CD4-positive, alpha-beta T cell (primary cell): ENCODE data around the gene SNX13. TPM values are rescaled to one million over a fixed set of nuclear protein-coding genes. Genes with fewer than 3 reads are reported as not detected.

Experiments
- ATAC-seq: fragments of 200-7000 bp; cut with Tn5 transposase; one replicate; pipeline ENCODE4 v1.10.0; 2022; ENCODE audit warnings: mild to moderate bottlenecking; ENCODE audit not compliant: poor library complexity
- CTCF ChIA-PET: fragments of 350-600 bp; sonication (Branson Sonifier 250); formaldehyde crosslinking; loops from one replicate; lab custom pipeline; 2021; ENCODE audit warnings: antibody characterized with exemption, inconsistent platforms; lab: Charles Lee
- POLR2A ChIA-PET: fragments of 350-600 bp; sonication (Branson Sonifier 250); formaldehyde crosslinking; loops from one replicate; lab custom pipeline; 2021; ENCODE audit warnings: antibody characterized with exemption, inconsistent platforms; lab: Charles Lee
- DNase-seq, 14 experiments: peaks; one replicate each; pipeline ENCODE4 v3.0.0-alpha.2; 2013 to 2020; ENCODE audit warnings: mixed read lengths in 2 of 14
- H3K27ac ChIP-seq, 2 donors: one replicate each; pipeline versions ENCODE4 v1.5.1 to v1.7.0; 2013; ENCODE audit warnings: low read length in 2 of 2, low read depth in 1 of 2, mild to moderate bottlenecking in 1 of 2
- H3K27me3 ChIP-seq, 2 experiments: 1 replicate in 1 of 2; 2 replicates in 1 of 2; pipeline versions ENCODE4 v1.6.1 to v1.7.0; 2013; ENCODE audit warnings: low read length in 2 of 2, control low read depth in 1 of 2, mild to moderate bottlenecking in 1 of 2, moderate library complexity in 1 of 2; ENCODE audit not compliant: insufficient read depth in 2 of 2, control insufficient read depth in 1 of 2
- H3K36me3 ChIP-seq: one replicate; pipeline ENCODE4 v1.6.1; 2013; ENCODE audit warnings: low read length, control low read depth; ENCODE audit not compliant: insufficient read depth
- H3K4me1 ChIP-seq: one replicate; pipeline ENCODE4 v1.6.1; 2013; ENCODE audit warnings: low read length, control low read depth; ENCODE audit not compliant: insufficient read depth
- H3K4me3 ChIP-seq: one replicate; pipeline ENCODE4 v1.5.1; 2013; ENCODE audit warnings: mild to moderate bottlenecking, low read length, moderate library complexity
- H3K9me3 ChIP-seq, 2 experiments: 1 replicate in 1 of 2; 2 replicates in 1 of 2; pipeline versions ENCODE4 v1.6.1 to v1.7.0; 2013; ENCODE audit warnings: low read length in 2 of 2, mild to moderate bottlenecking in 2 of 2, control low read depth in 1 of 2, moderate library complexity in 1 of 2; ENCODE audit not compliant: control insufficient read depth in 1 of 2, insufficient read depth in 1 of 2
- H3K27ac Mint-ChIP-seq: one replicate; pipeline ENCODE4 v1.8.0; 2020; ENCODE audit warnings: mixed read lengths
- H3K27me3 Mint-ChIP-seq: one replicate; pipeline ENCODE4 v1.8.0; 2021; ENCODE audit warnings: mixed read lengths
- H3K36me3 Mint-ChIP-seq: one replicate; pipeline ENCODE4 v1.8.0; 2021; ENCODE audit warnings: low read depth, mixed read lengths
- H3K4me1 Mint-ChIP-seq: one replicate; pipeline ENCODE4 v1.8.0; 2021; ENCODE audit warnings: low read depth, mixed read lengths
- H3K4me3 Mint-ChIP-seq: one replicate; pipeline ENCODE4 v1.8.0; 2020; ENCODE audit warnings: mild to moderate bottlenecking, mixed read lengths
- H3K9me3 Mint-ChIP-seq: one replicate; pipeline ENCODE4 v1.8.0; 2020; ENCODE audit warnings: mixed read lengths
- intact Hi-C, 2 experiments: fragments of 100-400 bp; cut with DNase I in 1 of 2; cut with micrococcal nuclease in 1 of 2; formaldehyde crosslinking; loops; one replicate each; pipeline versions ENCODE4 v1.15.1 to v1.9.0; 2023 to 2025; cut with DNase I, micrococcal nuclease
- total RNA-seq, 174 experiments: library from RNA in 2 of 174; stranded (reverse) in 2 of 174; gene quantifications; one replicate each; pipeline ENCODE4 v1.2.3 and lab custom pipeline; 2021 to 2026
- TF ChIP-seq, protein P1 (sequence below): fragments of 200-600 bp; IDR thresholded peaks from one replicate; pipeline ENCODE4 v1.8.0; 2022; ENCODE audit warnings: antibody characterized with exemption, mild to moderate bottlenecking

SNX13 gene
- total RNA-seq, 2 experiments from 2014 or later = 24.0 to 25.8 TPM

DNA sequence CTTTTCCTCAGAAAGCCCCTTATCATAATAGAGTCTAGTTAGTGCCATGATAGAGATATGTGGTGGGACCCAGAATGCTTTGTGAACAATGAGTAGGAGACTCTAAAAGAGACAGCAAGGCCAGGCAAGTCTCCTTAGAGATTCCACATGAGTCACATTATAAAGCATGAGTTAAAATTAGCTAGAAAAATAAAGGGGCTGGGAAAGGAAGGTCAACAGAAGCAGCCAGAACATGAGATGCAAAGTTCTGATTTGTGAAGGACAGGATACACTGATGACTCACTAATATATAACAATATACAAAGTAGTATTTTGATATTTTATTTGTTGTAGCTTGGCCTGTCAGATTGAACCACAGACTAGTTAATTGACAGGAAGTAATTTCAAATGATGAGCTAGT is 25.3 kb upstream of the SNX13 start:
- TF ChIP-seq, protein P1, sequence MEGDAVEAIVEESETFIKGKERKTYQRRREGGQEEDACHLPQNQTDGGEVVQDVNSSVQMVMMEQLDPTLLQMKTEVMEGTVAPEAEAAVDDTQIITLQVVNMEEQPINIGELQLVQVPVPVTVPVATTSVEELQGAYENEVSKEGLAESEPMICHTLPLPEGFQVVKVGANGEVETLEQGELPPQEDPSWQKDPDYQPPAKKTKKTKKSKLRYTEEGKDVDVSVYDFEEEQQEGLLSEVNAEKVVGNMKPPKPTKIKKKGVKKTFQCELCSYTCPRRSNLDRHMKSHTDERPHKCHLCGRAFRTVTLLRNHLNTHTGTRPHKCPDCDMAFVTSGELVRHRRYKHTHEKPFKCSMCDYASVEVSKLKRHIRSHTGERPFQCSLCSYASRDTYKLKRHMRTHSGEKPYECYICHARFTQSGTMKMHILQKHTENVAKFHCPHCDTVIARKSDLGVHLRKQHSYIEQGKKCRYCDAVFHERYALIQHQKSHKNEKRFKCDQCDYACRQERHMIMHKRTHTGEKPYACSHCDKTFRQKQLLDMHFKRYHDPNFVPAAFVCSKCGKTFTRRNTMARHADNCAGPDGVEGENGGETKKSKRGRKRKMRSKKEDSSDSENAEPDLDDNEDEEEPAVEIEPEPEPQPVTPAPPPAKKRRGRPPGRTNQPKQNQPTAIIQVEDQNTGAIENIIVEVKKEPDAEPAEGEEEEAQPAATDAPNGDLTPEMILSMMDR = no peak
- ChIA-PET CTCF (no interaction called here), POLR2A (no interaction called here)
- H3K27ac ChIP-seq = no peak overlapping the region
- Mint-ChIP-seq H3K4me3 (no peak overlapping the region), H3K27ac (no peak overlapping the region), H3K27me3 (no peaks in the 10 kb centered on the region), H3K36me3 (no peaks in the 10 kb centered on the region), H3K9me3 (no peaks in the 10 kb centered on the region), H3K4me1 (no peaks in the 10 kb centered on the region)
- H3K4me1 ChIP-seq = no peaks in the 10 kb centered on the region
- ATAC-seq (no peak), DNase-seq (no peak)
- intact Hi-C loops = no loop called here
- no peaks in the 10 kb centered on the region for H3K36me3 ChIP-seq
- H3K27me3 ChIP-seq = no peaks in the 10 kb centered on the region
- H3K4me3 ChIP-seq = no peak overlapping the region
- H3K9me3 ChIP-seq = no peaks in the 10 kb centered on the region

DNA sequence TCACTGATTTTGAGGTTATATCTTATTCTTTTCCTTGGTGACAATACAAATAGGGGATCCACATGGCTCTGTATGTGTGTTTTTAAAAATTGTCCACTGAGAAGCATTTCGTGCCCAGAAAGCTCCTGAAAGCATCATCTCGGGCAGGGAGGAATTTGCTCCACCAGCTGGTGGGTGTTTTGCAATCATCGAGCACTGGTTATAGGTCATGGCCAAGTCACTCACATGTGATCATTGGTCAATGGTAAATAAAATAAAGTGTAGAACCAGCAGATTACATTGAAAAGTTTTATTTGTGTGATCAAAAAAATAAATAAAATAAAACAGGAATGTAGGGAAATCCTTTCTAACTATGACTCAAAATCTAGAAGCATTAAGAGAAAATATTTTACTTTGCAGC is 23.0 kb upstream of the SNX13 start:
- H3K36me3 ChIP-seq = no peaks in the 10 kb centered on the region
- H3K4me3 ChIP-seq = no peak overlapping the region
- TF ChIP-seq, protein P1 = no peak
- ATAC-seq (no peak), DNase-seq (no peak)
- no peak overlapping the region for H3K27ac Mint-ChIP-seq
- H3K4me1 Mint-ChIP-seq = no peaks in the 10 kb centered on the region
- no peaks in the 10 kb centered on the region for H3K9me3 Mint-ChIP-seq
- H3K36me3 Mint-ChIP-seq = no peaks in the 10 kb centered on the region
- intact Hi-C loops = no loop called here
- no peaks in the 10 kb centered on the region for H3K4me1 ChIP-seq
- no peaks in the 10 kb centered on the region for H3K27me3 ChIP-seq
- ChIA-PET POLR2A (no interaction called here), CTCF (no interaction called here)
- no peak overlapping the region for H3K4me3 Mint-ChIP-seq
- no peak overlapping the region for H3K27ac ChIP-seq
- H3K9me3 ChIP-seq = no peaks in the 10 kb centered on the region
- peaks cover 7% of the 10 kb centered on the region for H3K27me3 Mint-ChIP-seq

DNA sequence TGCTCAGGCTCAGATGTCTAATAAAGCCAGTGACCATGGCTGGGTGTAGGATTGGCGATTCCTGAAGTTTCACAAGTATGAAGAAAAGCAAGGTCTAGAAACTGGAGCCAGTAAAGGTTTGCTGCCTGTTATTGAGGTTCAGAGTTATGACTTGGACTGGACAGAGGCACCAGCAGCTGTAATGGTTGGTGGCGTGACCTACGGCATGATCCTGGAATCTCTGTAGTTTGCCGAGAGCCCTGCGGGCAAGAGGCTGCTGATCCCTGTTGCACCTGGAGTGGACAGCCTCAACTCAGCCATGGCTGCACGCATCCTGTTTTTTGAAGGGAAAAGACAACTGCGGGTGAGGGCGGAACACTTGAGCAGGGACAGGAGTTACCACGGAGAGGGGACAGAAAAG is 22.4 kb upstream of the SNX13 start:
- DNase-seq (no peak), ATAC-seq (no peak)
- CTCF ChIA-PET = no interaction called here
- Histone ChIP-seq H3K36me3 (no peaks in the 10 kb centered on the region), H3K27ac (no peak overlapping the region), H3K4me1 (no peaks in the 10 kb centered on the region), H3K9me3 (no peaks in the 10 kb centered on the region), H3K27me3 (no peaks in the 10 kb centered on the region), H3K4me3 (no peak overlapping the region)
- peaks cover 12% of the 10 kb centered on the region for H3K27me3 Mint-ChIP-seq
- H3K9me3 Mint-ChIP-seq = no peaks in the 10 kb centered on the region
- intact Hi-C loops = no loop called here
- no peak overlapping the region for H3K4me3 Mint-ChIP-seq
- POLR2A ChIA-PET = no interaction called here
- no peaks in the 10 kb centered on the region for H3K36me3 Mint-ChIP-seq
- no peaks in the 10 kb centered on the region for H3K4me1 Mint-ChIP-seq
- H3K27ac Mint-ChIP-seq = no peak overlapping the region
- TF ChIP-seq, protein P1 = no peak
